GM21423 (cell line): Measurements from ENCODE around the gene ZBTB20.
A peak's percentile ranks its signal among the peaks of the same experiment; 100 is the strongest.

Experiments used
- ATAC-seq: cut with Tn5 transposase; IDR thresholded peaks from one replicate; pipeline ENCODE4 v1.9.1; 2021; ENCODE audit warnings: mild to moderate bottlenecking, moderate library complexity; ENCODE audit not compliant: unreplicated experiment

The ZBTB20 gene

DNA sequence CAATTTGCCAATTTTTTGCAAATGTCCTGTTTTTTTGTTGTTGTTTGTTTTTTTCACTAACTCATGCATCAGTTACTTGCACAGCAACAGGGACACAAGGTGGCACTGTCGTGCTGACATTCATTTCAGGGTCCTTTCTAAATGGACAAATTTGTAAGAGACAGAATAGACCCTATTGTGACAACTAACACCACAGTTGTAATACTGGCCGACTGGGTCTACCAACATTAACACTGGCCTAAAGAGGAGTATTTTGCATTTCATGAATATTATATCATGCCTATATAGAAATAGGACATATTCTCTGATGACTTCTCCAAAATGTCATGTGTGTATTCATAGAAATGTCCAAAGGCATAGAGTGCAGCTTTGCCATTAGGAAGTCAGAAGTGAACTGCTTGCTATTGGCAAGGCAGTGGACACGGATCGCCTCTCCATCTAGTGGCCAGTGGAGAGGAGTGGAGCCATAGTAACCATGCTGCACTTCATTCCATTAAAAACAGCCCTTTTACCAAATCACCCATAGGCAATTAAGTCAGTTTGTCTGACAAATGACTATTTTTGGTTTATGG, 54.8 kb downstream of the ZBTB20 start:
- peak; percentile 77 for ATAC-seq

DNA sequence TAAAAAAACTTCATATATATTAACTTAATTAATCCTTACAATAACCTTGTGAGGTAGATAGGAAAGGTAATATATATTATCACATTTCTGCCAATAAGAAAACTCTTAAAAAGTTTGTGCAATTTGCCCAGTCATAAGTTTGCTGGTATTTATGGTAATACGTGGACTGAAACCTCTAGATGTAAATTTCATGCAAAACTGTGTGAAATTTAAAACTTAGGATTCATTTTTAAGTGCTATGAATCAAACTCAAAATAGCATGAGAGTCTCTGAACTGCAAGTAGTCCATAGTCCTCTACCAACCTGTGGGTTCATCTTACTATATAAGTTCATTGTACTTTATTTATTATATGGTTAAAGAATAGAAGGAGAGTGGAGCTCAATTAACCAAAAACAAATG, 56.4 kb downstream of the ZBTB20 start:
- ATAC-seq = no peak

DNA sequence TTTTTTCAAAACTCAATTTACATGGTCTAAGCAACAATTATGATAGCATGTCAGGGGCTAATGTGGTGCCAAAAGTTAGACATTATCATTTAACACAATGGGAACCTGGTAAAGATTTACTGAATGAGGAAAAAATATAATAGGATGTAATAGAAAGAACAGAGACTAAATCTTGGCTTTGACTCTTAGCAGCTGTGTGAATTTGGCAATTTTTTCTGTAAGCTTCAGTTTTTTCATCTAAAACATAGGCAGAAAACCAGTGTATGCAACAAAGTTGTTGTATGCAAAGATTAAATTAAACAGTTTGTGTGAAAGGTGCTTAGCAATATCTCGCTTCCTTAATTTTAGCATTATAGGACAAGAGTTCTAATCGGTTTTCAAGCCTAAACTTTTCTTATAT, 57.6 kb downstream of the ZBTB20 start:
- no peak for ATAC-seq

DNA sequence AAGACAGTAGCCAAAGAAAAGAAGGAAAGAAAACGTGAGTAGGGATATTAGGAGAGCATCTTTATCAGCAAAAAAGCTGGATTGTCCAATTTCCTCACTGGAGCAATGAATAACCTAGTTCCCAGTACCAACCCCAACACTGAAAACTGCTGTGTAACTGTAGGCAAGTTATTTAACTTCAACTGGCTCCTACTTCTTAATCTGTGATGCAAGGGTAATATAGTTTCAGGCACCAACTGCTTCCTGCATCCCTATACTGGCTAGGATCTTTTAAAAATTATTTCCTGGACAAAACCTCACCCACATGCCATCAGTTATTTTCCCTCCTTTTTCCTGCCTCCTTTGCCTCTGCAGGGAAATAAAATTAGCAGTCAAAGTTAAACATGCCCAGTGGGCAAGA, 59.6 kb downstream of the ZBTB20 start:
- no peak for ATAC-seq

DNA sequence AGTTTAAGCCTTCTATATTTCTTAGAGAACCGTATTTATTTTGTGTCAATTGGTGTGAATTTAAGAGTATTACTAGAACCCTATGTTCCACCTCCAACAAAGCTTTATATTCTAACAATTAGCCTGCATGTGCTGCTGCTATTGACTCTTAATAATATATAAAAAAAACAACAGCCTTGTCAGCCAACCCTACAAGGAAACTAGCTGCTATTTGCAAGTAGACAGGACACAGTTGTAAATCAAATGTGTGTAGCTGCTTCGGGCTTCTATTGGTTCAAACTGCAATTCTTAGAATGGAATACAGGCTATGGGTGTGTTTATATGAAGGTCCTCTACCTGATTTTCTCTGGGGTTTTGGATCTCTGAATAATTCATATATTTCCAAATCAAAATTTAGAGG, 60.7 kb downstream of the ZBTB20 start:
- no peak for ATAC-seq

DNA sequence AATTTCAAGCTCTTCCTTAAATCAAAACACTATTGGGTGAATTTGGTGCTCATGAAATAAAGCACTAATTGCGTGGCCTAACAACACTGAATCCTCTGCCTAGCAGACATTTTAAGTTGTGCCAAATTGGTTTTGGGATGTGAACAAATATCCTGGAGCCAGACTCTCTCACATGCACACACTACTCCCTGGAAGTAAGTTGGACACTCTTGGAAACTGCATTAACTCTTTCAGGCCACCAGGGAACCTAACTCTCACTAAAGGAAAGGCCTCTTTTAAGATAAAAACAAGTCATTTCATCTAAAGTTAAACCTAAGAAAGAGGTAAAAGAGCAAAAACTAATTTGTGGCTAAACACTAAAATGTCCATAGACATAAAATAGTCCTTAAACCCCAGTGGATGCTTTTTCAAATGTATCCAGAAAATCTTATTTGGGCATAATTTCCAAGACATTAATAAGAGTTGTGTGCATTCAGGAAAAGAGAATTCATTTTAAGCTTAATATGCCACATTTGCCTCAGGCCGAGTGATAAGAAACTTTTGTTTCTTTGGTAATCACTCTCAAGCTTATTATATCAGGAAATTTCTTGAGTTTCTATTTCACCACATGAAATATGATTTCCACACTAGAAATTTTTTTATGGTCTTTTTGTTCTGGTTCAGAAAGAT, 61.8 kb downstream of the ZBTB20 start:
- no peak for ATAC-seq

DNA sequence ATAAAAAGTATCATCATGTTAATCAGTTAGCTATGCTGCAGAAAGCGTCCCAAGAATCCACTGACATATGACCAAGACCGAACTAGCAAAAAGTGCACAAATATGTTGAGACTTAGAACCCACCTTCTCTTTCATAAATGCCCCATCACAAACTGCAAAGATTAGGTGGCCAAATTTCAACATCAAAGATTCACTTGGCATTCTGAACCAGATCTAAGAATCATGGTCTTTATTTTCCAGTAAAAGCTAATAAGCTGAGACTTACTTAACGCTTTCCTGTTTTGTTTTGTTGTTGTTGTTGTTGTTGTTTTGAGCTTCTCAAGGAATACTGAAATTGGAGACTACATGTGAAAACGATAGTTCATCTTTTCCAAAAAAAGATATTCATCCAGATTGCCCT, 62.4 kb downstream of the ZBTB20 start:
- no peak for ATAC-seq

DNA sequence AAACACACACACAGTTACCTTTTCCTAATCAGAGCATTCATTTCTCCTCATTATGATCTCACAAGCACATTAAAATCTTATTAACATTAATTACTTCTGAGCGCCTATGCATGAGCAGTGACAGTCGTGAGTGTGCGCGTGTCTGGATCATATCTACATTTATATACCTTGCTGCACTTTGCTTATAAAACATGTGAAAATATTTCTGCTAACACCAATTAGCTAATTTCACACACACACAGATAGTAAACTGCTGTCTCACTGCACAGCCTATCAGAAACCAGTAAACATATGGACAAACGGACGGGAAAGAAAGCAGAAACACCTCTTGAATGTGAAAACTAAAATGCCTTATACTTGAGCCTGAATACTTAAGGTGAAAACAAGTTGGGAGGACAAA, 64.8 kb downstream of the ZBTB20 start:
- ATAC-seq = no peak

DNA sequence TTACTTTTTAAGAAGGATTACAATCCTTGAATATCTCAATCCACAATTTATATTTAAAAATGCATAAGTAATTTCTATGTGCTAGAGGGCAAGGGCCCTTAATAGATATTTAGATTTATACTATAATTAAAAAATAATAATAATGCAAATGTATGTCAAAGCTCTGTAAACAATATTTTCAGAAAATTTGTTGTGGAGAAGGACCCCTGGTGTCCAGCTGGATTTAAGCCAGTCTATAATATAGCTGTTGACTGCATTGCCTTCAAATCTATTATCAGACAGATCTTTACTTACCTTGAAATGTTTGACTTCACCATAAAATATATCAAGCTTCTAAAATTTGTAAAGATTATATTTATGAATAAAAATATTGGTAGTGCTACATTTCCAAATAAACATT, 65.6 kb downstream of the ZBTB20 start:
- ATAC-seq = no peak

DNA sequence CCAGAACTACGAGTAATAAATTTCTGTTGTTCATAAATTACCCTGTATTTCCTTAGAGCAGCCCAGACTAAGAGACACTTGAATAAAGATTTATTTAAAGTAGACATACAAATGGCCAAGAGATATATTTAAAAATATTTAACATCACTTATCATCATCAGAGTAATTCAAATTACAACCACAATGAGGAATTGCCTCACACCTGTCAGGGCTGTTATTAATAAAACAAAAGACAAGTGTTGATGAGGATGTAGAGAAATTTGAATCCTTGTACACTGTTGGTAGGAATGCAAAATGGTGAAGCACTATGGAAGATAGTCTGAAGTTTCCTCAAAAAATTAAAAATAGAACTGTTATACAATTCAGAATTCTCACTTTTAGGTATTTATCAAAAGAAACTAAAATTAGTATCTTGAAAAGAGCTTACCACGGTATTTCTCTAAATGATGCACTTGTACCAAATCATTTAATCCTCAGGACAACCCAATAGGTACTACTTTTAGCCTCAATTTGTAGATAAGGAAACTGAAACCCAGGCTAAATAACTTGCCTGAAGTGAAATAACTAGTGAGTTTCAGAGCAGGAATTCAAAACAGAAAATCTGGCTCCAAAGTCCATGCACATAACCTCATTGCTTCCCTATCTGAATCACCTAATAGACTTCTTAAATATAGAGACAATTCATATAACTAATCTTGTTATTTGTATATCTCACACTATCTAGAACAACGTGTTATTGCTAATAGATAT, 69.4 kb downstream of the ZBTB20 start:
- ATAC-seq = no peak

DNA sequence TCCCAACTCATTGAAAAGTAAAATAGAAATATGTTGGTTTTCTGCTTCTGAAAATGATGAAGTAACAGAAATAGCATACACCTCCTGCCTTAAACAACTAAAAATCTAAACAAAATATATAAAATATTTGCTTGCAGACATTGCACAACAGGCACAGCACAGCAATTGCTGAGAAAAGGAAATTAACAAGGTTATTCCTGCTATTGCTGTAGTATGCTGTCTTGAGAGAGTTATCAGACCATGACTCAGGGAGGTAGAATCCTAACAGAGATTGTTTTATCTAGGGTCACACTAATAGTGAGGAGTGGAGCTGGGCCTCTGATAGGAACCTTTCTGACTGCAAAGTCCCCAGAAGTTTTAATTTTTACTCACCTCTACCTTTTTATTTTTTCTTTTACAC, 72.6 kb downstream of the ZBTB20 start:
- no peak for ATAC-seq

DNA sequence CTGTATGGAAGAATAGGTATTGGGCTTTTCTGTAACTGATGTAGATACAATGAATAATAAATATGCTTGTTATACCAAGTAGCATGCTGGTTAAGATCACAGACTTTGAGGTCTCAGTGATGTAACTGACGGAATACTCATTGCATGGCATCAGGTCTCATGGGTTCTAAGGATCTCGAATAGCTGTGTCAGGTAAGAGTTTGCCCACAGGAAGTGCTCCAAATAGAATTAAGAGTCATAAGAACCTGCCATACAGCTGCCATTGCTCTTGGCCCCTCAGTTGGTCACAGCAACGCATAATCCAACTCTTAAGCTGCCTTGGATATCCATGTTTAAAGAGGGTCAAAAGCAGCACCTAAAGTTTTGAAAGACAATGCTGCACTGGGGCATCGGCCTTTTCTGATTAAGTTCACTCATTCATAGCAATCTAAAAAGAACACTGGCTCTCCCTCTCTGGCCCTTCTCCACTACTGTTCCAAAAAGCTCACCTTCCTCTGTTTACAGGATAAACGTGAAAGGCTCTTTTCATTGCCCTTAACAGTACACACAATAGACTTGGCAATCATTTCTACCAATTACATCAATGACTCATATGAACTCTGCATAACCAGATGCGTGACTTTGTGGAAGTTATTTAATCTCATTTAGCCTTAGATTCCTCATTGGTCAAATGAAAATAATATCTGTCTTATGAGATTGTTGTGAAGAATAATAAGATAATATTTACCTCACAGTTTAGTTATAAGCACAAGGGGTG, 74.6 kb downstream of the ZBTB20 start:
- no peak for ATAC-seq

DNA sequence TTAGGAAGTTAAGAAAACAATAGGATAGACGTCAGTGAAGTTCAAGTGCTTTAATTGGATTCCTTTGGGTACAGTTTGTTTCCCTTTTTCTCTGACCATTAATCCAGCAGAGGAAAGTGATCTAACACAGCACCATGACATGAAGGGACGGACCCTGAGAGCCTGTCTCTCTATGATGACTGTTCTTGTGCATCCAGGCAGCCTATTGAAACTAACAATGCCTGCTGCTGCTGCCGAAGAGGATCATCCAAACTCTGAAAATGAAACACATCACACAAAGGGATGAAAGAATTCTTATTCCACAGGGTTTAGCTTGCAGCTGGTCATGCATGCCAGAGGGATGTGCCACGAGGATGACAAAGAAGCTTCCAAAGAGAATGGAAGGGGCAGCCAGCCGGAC, 75.5 kb downstream of the ZBTB20 start:
- ATAC-seq = no peak

DNA sequence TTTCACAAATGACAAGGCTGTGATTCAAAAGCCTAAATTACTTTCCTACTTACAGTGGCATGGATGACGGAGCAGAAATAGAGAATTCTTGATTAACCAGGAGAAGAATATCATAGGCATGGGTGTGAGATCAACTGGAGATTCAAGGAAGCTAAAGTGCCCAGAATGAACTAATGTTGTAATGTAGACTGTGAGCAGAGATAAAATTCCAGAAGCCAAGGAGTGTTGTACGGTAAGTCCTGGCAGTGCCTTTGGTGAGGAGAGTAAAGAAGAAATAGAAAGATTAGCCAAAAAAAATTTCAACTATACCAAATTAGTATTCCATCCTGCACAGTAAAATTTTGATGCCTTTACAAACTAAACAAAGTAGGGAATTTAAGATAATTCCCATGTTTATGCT, 75.9 kb downstream of the ZBTB20 start:
- no peak for ATAC-seq

DNA sequence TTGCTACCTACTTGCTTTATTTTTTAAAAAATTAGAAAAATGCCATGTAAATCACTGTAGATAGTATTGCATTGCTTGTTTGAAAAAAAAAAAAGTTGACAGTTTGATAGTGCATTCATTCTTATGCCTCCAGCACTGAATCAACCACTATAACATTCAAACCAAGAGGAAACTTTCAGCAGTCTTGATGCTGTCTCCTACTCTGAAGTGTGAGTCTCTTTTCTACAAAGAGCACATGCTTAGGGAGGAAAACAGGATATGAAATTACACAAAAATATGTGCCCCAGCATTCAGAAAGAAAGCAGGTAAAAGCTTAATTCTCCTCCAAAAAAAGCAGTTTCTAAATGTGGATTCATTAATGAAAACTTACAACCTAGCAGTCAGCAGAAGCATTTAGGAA, 78.3 kb downstream of the ZBTB20 start:
- ATAC-seq = no peak

DNA sequence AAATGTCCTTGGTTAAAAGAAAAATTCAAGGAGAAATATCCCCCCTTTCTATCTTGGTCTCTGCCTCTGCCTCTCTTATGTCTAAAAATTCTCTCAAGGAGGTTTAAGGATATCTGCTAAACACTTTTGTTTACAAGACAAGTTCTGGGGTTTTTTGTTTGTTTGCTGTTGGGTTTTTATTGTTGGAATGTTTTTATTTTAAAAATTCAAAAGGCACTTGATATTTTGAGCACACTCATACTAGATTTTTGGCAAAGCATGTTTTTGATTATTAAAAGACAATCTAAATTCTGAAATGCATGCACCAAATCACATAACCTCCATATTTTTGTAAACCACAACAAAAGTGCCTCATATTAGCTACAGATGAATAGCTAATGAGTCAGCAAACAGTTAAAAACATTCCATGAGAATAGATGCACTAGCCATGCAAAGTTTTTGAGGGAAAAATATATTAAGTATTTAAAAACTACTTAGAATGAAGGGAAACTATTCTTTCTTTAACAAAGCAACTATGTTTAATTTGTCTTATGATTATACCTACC, 84.6 kb downstream of the ZBTB20 start:
- ATAC-seq = no peak

DNA sequence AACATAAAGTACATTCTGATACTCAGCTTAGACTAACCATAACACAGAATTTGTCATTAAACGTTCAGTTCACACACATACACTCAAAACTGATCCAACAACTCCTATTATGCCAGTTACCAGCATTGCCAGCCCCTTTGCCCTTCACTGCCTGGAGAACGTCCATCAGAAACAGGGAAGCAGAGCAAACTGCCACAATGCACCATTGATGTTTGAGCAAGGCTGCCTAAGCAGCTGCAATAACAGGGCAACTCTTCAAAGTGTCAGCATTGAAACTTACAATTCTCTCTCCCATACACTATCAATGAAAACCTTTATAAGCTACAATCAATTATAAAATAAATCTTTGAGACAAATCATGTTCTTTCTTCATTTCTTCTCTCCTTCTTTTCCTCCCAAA, 85.1 kb downstream of the ZBTB20 start:
- no peak for ATAC-seq

DNA sequence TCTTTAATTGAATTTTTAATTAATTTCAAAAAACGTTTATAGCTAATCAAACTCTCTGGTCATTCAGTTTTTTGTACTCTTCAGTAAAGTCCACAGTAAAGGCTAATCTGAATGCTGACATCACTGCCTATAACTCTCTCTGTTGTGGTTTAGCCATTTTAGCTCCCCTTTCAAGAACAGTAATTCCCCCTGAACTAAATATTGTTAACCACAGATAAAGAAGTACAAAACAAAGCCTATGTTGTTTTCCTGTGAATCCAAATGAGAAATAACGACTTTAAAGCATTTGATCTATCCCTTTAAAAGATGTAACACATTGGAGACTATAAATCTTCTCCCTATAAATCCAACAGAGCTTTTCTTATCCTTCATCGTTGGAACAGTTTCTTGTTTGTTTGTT, 94.2 kb downstream of the ZBTB20 start:
- no peak for ATAC-seq

DNA sequence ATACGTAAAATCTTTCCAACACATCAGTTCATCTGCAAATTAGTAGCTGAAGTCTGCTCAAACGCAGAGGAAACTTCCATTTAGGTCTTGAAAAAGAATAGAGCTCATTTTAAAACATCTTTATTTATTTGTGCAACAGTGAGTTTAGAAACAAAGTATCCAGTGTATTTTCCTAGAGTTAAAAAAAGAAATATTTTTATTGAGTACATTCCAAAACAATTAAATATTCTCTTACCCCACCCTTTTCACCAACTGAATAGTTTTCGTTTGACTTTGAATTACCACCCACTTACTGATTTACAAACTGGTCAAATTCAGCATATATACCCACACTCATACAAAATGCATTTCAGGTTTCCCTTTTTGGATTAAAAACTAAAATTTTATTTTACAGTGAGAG, 104.7 kb downstream of the ZBTB20 start:
- no peak for ATAC-seq

DNA sequence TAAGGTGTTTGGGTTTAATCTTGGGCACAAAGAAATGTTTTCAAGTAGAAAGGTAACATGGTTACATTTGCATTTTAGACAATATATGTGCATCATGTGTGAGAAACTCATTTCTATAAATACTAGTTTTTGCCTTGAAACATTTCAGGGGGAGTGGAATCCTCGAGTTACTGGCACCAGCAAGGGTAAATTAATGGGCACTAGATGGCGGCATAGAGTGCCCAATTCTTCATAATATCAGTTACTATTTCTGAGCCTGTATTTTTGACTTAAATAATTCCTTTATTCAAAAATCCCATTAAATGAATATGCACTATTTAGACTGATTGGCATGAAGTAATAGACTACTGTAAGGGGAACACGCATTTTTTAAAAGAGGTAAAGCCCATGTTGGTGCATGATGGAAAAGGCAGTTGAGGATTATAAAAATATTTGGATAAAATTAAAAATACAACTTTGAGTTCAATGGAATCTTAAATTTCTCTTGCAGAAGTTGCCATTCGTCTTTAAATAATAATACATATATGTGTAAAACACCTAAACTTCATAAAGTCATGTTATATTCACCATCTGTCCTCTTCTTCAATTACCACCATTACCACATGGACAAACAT, 106.3 kb downstream of the ZBTB20 start:
- peak; percentile 58 for ATAC-seq

DNA sequence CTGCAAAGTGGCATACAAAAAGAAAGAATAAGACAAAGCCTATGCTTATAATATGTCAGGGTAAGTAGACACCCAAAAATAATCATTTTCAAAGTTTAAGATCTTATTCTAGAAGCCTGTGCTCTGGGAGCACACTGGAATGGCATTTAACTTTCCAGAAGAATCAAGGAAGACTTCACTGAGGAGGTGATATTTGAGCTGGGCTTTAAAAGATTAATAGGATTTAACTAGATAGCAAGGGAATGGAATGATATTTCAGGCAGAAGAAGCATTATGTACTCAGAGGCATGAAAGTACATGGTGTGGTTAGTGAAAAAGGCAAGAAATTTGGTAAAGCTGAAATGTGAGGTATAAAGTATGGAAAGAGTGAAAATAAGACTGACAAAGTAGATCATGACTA, 106.8 kb downstream of the ZBTB20 start:
- no peak for ATAC-seq
